Left cardiac atrium (tissue), 4 donors: ENCODE data around the gene RARB. TPM values are rescaled to one million over a fixed set of nuclear protein-coding genes. Genes with fewer than 3 reads are reported as not detected.

Experiments used
- ATAC-seq, 2 donors: fragments of 200-7000 bp; cut with Tn5 transposase; one replicate each; pipeline ENCODE4 v1.9.1; 2020; ENCODE audit warnings: mild to moderate bottlenecking in 2 of 2, moderate library complexity in 2 of 2
- DNase-seq: peaks from one replicate; pipeline ENCODE4 v3.0.0-alpha.2; 2020
- intact Hi-C, 2 donors: fragments of 100-400 bp; cut with DNase I; formaldehyde crosslinking; loops; one replicate each; pipeline versions ENCODE4 v1.14.1 to v1.15.1; 2022 to 2023
- long read RNA-seq: library from polyadenylated mRNA; unstranded; transcript quantifications from one replicate; pipeline ENCODE4 v2.0.0, GENCODE V29; 2021
- total RNA-seq, 2 donors: library from RNA; stranded (reverse); fragmentation: NEBNext Ultra II Directional; extraction: Animal tissue kit (Norgen Biotek cat#: 25700); gene quantifications; one replicate each; pipeline ENCODE4 v1.2.1, GENCODE V29; 2021
- donor health status: DM: no; HTN: yes; CAD: no.
- donor health status: DM: no; HTN: yes; CAD: no; lungs with severe emphysema.
- donor health status: DM: yes; HTN: yes; CAD: no.
- donor health status: Dilated cardiomyopathy.

RARB gene
- total RNA-seq: 10 to 100 TPM; 12.1 to 24.1 TPM
- long read RNA-seq, transcript RARB-201 (8 exons, 3,084 nt): major isoform, 5 of 10 reads
- long read RNA-seq, partial matches to known transcripts: 2 of 10 reads
- long read RNA-seq, other reads (novel, unspliced or antisense): 1 of 10 reads

DNA sequence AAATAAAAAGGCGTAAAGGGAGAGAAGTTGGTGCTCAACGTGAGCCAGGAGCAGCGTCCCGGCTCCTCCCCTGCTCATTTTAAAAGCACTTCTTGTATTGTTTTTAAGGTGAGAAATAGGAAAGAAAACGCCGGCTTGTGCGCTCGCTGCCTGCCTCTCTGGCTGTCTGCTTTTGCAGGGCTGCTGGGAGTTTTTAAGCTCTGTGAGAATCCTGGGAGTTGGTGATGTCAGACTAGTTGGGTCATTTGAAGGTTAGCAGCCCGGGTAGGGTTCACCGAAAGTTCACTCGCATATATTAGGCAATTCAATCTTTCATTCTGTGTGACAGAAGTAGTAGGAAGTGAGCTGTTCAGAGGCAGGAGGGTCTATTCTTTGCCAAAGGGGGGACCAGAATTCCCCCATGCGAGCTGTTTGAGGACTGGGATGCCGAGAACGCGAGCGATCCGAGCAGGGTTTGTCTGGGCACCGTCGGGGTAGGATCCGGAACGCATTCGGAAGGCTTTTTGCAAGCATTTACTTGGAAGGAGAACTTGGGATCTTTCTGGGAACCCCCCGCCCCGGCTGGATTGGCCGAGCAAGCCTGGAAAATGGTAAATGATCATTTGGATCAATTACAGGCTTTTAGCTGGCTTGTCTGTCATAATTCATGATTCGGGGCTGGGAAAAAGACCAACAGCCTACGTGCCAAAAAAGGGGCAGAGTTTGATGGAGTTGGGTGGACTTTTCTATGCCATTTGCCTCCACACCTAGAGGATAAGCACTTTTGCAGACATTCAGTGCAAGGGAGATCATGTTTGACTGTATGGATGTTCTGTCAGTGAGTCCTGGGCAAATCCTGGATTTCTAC lies at the start of gene RARB:
Gene RARB (plus strand): TSS at position 322 of the 847 bp plus-strand sequence. CDS start 469 bp downstream, at position 791.
- intact Hi-C loops: loop anchor here (2.0 to 10.0 kb wide), 5 partner anchors 161 to 653 kb away; no protein-coding TSS in a partner anchor
- peak; percentile 88 to 93 for ATAC-seq
- DNase-seq: peak; percentile 68

DNA sequence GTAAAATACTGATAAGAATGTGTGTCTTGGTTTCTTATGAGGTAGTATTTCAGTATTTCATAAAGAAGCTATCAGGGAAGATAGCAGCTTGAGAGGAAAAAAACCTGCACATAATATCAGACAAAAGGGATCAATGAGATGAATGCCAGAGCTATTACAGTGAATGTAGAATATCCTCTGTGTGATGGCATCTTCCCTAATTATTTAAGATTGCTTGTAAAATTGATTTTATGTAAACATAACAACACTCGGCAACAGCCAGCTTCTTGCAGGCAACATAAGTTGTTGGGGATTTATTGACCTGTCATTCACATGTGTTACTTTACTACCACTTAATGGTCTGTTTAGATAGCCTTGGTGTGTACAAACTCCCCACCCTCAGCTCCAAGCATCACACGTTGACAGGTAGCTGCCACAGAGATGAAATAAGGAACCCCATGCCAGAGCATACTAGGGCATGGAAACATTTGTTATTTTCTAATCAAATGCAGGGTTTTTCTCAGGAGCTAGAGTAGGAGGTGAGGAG lies 49.2 kb upstream of the RARB start:
- no peak for DNase-seq
- ATAC-seq: no peak
- intact Hi-C loops: no loop called here

DNA sequence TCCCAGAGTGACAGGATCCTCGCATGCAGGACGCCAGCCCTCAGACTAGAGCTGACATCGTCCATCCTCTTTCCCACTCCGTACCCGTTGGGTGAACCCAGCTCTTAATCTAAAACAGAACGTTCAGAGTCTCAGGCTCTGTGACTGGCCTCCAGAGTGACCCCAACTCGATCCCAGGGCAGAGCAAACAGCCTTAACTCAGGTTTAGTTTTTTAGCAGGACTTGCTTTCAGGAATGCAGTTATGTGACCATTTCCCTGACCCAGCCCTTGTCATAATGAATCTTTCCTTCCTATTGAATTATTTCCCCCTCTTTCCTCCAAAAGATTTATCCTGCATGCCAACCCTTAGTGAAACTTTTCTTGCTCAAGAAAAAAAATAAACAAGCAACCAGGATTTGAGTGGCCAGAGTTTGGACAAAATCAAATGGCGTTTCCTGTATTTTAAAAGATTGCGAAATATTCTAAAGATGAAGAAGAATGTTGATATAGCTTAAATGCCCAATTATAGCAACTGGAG lies 47.8 kb upstream of the RARB start:
- DNase-seq (no peak), ATAC-seq (no peak)

DNA sequence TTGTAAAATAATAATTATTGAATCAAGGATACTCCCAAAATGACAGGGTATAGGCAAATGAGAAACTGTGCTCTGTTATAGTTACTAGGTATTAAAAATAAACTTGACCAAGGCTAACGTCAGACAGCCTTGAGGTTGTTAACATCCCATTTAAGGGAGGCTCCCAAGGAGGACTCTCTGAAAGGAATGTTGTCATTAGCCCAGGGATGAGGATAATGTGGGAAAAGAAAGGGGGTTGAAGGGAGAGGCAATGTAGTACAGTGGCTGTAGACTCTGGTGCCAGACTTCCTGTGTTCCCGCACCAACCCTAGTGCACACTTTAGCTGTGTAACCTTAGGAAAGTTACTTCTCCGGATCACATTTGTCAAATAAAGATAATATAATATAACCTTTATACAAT lies 47.0 kb upstream of the RARB start:
- intact Hi-C loops: no loop called here
- DNase-seq (no peak), ATAC-seq (no peak)

More for the DNA sequence above, 47.8 kb upstream of the RARB start:
- intact Hi-C loops: no loop called here

DNA sequence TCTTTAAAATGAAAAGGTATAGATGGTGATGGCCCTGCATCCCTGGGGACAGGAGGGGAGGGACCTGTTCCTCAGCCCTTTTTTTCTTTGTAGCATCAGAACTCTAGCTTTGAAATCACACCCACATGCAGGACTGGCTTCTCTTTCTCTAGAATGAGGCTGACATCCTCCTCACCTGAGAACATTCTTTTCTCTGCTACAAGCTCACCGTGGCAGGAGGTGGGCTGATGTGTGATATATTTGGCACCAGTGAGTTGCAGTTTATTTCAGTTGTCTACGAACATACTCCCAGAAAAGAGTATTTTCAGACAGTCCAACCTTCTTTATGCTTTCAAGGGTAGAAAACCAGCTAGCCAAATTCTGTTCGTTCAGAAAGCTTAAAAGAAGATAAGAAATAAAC lies 43.6 kb upstream of the RARB start:
- no peak for ATAC-seq
- intact Hi-C loops: no loop called here
- DNase-seq: no peak

DNA sequence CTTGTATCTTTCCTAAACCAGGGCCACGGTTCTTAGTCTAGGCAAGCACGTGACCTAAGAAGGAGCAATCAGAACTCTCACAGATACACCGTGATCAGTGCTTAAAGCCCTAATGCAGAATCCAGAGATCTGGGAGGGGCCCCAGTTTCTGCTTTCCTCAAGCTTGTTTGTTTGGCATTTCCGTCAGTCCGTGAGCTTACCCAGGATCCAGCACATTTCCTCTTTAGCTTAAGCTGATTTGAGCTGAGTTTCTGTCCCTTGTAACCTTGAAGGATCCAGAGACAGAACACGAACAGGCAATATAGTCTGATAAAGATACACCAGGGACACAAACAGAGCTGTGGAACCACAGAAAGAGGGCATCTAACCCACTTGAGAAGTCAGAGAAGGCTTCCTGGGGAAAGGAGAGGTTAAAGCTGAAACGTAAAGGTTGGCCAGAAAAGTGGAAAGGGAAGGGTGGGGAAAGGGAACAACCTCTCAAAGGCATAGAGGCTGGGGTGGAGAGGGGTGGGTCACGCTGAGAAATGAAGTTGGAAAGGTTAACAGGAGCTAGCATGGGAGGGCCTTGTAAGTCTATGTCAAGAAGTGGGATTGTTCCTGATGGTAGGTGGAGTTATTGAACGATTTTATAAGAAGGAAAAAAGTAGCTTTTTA lies 42.1 kb upstream of the RARB start:
- intact Hi-C loops: no loop called here
- DNase-seq: no peak
- ATAC-seq: peak in 1 of 2 donors; percentile 30

DNA sequence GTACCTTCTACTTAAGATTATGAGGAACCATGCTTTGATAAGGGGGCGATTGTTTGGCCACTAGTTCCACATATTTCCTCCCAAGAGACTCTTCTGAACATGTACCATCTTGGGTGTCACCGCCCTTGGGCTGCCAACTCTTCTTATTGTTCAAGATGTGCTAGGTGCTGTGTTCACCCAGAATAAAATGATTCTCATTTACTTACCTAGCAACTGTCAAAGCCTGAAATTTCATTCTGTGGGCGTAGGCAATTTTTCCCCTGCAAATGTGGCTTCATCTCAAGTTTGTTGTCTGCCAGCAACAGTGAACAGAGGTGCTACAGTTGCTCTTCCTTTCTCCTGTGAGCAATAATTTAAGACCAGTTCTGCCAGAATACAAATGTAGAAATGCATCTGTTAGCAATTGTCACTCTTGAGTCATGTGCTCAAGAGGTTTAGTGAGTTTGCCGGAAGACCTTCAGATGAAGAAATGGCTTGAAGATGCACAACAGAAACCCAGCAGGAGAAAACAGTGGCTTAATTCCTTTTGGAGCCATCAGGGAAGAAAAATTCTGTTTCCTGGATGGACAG lies 41.3 kb upstream of the RARB start:
- DNase-seq: no peak

DNA sequence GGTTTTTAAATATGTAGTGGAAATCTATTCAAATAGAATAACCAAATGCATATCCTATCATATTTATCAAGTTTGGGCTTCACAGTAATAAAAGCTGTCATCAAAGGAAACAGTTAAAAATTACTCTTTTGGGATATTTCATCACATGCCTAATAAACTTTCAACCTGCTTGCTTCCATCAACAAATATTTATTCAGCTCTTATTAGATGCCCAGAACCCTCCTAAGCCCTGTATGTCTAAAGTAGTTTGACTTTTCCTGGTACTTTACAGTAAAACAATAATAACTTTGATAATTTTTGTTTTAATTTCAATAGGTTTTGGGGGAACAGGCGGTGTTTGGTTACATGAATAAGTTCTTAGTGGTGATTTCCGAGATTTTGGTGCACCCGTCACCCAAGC lies 37.5 kb upstream of the RARB start:
- DNase-seq (no peak), ATAC-seq (no peak)
- intact Hi-C loops: no loop called here

More for the DNA sequence above, 41.3 kb upstream of the RARB start:
- intact Hi-C loops: no loop called here
- no peak for ATAC-seq

DNA sequence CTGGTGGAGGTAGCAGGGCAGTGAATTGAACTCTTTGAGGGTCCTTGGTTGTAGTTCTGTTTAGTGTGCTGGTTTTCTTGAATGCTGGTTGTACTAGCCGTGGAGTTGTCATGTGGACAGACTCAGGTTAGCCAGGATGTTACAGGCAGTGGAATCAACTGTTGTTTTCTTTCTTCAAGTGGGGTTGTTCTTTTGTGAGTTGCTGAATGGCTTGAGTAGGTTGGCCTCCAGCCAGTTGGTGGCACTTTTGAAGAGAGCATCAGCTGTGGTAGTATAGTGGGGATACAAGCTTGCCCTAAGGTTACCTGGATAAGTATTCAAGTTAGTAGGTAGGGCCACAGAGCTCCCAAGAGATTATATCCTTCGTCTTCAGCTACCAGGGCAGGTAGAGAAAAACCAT lies 31.8 kb upstream of the RARB start:
- no peak for DNase-seq
- no peak for ATAC-seq
- intact Hi-C loops: no loop called here

DNA sequence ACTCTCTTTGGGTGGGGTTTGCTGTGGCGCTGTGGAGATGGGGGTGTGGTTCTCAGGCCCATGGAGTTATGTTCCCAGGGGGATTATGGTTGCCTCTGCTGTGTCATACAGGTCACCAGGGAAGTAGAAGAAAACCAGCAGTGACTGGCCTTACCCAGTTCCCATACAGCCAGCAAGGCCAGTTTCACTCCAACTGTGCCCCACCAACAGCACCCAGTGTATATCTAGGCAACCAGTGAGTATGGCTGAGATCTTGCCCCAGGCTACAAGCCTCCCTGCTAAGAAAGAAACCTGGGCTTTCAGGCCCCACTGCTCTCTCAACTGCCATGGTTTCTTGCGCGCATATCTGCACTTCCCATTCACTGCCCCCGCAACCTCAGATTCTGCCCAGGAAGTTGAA lies 31.4 kb upstream of the RARB start:
- intact Hi-C loops: no loop called here
- no peak for DNase-seq
- ATAC-seq: no peak

DNA sequence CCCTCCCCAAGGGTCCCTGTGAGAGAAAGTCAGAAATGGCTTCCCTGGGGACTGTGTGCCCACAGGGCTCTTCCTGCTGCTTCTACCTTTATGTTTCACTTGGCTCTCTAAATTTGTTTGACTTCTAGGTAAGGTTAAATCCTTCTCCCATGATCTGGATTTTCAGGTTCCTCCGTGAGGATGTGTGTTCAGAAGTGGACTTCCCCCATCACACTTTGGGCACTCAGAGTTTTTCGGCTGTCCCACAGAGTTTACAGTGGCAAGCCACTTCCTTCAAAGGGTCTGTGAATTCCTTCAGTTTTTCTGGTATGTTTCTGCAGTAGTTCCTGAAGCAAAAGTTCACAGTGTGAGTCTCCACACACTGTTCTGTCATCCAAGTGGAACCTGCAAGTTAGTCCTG lies 30.9 kb upstream of the RARB start:
- intact Hi-C loops: no loop called here
- DNase-seq: no peak
- no peak for ATAC-seq

DNA sequence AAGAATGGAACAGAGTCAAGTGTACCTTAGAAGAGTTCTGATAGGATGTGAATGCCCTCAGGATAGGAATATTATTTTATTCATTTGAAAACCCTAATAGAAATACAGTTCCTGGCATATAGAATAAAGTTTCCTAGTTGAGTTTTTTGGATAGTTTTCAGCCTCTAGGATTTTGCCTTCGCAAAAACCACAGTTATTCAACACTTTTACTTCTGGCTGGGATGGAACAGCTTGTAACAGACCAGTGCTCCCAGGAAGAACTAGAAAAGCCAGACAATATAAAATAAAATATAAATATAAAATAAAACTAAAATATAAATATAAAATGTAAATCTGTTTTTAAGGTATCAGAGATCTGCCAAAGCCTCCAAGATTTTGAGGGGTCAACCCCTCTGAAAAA lies 27.5 kb upstream of the RARB start:
- DNase-seq: no peak
- intact Hi-C loops: no loop called here
- ATAC-seq: no peak

DNA sequence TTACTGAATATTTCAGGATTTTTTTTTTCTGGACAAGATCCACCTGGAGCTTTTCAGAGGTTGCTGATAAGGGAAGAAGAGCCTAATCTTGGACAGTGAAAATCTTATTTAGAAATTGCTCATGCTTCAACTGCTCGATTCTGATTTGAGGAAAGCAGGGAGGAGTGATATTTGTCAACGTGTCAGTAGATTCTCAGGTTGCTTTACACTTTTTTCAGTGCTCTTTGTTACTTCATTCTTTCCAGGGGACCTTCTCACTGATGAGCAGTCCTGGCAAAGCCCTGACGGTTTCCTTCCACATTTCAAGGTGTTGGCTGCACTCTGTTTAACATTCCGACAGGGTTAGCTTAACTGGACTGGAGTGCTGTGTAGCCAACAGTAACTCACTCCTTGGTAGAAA lies 24.1 kb upstream of the RARB start:
- intact Hi-C loops: no loop called here
- ATAC-seq (peak; percentile 50 to 91), DNase-seq (no peak)

DNA sequence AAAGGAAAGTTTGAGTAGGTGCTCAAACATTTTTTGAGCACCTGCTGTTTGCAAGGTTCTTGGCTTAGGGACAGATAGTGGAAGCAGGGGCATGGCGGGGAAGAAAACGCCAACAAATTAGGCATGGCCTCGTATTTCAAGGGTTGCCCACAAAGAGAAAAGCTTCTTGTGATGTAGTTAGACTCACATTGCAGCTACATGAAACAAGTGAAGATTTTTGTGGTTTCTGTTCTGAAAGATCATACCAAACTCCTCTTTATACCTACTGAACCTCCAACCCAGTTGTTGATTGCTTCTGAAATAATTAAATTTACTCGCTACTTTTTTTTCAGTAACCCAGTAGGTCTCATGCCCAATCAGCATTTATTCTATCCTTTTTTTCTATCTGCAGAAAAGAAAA lies 23.5 kb upstream of the RARB start:
- DNase-seq: no peak
- intact Hi-C loops: no loop called here
- no peak for ATAC-seq

DNA sequence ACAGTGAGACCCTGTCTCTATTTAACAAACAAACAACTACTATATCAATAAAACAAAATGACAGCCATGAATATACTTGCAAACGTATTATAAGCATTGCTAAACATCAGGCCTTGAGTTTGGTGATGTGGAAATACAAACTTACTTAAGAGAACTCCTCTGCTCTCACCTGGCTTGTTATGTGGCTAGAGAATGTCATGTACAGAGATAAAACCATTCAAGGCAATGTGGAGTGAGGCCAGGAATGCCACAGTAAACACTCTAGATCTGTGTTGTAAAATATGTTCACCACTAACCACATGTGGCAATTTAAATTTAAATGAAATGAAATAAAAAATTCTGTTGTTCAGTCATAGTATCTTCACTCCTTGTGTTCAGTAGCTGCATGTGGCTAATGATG lies 22.7 kb upstream of the RARB start:
- no peak for ATAC-seq
- no peak for DNase-seq
- intact Hi-C loops: no loop called here

DNA sequence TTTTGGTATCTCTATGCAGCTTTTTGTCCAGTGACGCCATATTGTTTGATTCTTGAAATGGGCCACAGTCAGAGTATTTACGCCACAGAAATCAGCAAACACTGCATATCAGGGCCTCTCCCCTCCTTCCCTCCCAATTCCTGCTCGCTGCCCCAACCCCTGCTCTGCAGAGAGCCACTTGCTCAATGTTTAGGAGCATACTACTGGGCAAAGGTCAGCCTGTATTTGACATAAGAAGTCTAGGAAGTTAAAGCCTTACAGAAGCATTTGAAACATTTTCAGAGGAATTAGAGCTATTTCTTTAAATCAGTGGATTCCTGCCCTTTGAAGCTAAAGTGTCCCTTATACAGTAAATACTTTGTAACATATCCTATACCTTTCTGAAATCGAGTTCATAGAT lies 17.4 kb upstream of the RARB start:
- DNase-seq: no peak
- no peak for ATAC-seq
- intact Hi-C loops: no loop called here

DNA sequence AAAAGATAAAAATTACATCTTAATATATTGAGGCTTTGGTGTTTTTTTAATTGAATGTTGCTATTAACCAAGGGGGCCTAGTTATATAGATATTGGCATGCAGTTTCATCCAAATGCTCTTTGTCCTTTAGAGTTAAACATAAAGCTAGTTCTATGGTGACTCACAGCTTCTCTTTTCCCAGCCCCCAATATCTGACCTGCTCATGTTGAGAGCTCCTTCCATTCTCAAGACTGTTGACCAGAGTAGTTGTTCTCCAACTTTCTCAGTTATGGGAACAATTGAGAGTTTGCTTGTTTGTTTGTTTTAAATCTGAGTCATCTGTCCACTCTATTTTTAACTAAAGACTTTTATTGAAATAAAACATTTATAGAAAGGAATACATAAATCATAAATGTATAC lies 15.8 kb upstream of the RARB start:
- DNase-seq: no peak
- intact Hi-C loops: no loop called here
- no peak for ATAC-seq

DNA sequence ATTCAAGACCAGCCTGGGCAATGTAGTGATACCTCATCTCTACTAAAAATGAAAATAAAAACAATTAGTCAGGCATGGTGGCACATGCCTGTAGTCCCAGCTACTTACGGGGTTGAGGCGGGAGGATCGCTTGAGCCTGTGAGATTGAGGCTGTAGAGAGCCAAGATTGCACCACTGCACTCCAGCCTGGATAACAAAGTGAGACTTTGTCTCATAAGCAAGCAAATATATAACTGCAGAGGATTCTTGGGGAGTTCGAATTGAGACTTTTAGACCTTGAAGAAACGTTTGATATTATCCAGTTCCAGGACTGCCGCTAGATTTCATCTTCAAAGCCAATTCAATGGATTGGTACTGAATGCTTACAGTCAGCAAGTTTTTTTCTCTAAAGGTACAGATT lies 11.9 kb upstream of the RARB start:
- intact Hi-C loops: no loop called here
- no peak for DNase-seq
- ATAC-seq: no peak

DNA sequence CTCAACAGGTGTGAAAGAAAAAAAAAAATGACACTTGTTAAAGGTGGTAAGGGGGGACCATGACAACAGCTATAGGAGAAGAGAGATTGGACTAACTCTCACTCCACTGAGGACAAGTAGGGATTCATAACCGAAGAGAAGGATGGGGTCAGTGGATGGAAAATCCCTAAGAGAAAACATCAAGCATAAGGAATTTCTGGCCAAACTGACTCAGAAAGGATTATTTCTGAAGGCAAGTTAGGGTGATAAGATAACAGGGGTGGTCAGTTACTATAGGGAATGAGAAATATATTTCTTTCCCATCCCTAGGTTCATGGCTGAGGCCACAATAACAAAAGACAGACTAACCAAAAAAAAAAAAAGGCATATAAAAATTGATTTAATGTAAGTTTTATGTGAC lies 9.5 kb upstream of the RARB start:
- ATAC-seq: no peak
- intact Hi-C loops: no loop called here
- no peak for DNase-seq

DNA sequence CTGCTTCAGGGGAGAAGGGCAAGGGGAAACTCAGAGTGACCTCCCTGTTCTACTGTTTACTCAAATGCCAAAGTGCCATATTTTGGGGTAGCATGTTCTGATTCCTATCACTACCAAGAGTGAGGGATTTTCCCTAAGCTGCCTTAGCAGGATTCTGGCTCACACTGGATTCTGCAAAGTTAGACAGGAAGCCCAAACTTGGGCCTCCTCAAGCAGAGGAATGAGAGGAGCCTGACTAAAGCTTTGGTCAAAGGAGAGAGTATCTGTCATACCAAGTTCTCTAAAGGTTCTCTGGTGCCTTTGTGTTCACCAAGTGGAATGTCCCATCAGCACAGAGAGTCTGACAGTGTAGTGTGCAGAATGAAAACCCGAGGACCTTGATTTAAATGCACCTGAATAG lies 8.8 kb upstream of the RARB start:
- intact Hi-C loops: no loop called here
- ATAC-seq (no peak), DNase-seq (no peak)
